GM10248 (cell line): ENCODE data around the gene CPN2.

Experiments
- CTCF ChIA-PET: fragments of 300-600 bp; sonication (Branson Sonifier 250); formaldehyde crosslinking; extraction: SDS; loops from one replicate; lab custom pipeline; 2021; ENCODE audit warnings: antibody characterized with exemption; lab: Yijun Ruan, JAX
- POLR2A ChIA-PET: fragments of 350-650 bp; sonication (Branson Sonifier 250); formaldehyde crosslinking; extraction: SDS; loops from one replicate; lab custom pipeline; 2020; ENCODE audit warnings: antibody characterized with exemption; lab: Yijun Ruan, JAX
- DNase-seq: peaks from one replicate; pipeline ENCODE4 v3.0.0; 2012; ENCODE audit errors: extremely low spot score
- TF ChIP-seq, protein P1 (sequence below): IDR thresholded peaks from 2 replicates; pipeline ENCODE4 v1.5.1; 2012; ENCODE audit warnings: mild to moderate bottlenecking, low read depth; ENCODE audit errors: extremely low read depth, missing control alignments, control extremely low read depth

Gene CPN2, protein sequence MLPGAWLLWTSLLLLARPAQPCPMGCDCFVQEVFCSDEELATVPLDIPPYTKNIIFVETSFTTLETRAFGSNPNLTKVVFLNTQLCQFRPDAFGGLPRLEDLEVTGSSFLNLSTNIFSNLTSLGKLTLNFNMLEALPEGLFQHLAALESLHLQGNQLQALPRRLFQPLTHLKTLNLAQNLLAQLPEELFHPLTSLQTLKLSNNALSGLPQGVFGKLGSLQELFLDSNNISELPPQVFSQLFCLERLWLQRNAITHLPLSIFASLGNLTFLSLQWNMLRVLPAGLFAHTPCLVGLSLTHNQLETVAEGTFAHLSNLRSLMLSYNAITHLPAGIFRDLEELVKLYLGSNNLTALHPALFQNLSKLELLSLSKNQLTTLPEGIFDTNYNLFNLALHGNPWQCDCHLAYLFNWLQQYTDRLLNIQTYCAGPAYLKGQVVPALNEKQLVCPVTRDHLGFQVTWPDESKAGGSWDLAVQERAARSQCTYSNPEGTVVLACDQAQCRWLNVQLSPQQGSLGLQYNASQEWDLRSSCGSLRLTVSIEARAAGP

DNA sequence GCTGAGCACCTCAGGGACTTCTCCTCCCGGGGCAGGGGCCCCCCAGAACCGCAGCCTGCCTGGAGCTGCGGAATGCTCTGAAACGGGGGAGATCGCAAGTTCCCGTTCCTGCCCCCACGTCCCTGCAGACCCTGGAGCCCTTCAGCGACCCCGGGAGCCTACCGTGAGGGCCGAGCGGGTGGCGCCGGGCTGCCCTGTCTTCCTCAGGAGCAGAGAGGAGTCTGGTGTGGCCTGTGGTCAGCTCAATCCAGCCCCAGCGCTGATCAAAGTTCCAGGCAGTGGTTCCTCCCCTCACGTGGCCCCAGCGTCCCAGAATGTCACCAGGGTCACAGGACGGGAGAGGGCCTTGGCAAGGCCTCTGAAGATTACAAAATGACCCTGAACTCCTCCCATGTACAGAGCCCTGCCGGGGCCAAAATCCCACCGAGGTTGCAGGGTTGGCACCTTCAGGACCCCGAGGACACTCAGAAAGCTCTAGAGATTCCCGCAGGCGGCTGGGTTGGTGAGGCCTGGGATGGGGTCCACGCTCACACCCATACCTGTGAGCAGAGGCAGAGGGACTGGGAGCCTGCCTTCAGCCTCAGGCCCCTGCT, at the start of gene CPN2:
Gene CPN2 (minus strand): TSS at position 249 of the 593 bp plus-strand sequence. CDS start 8,626 bp downstream, outside the sequence.
- POLR2A ChIA-PET, result no interaction called here
- no peak for DNase-seq
- TF ChIP-seq, protein P1, sequence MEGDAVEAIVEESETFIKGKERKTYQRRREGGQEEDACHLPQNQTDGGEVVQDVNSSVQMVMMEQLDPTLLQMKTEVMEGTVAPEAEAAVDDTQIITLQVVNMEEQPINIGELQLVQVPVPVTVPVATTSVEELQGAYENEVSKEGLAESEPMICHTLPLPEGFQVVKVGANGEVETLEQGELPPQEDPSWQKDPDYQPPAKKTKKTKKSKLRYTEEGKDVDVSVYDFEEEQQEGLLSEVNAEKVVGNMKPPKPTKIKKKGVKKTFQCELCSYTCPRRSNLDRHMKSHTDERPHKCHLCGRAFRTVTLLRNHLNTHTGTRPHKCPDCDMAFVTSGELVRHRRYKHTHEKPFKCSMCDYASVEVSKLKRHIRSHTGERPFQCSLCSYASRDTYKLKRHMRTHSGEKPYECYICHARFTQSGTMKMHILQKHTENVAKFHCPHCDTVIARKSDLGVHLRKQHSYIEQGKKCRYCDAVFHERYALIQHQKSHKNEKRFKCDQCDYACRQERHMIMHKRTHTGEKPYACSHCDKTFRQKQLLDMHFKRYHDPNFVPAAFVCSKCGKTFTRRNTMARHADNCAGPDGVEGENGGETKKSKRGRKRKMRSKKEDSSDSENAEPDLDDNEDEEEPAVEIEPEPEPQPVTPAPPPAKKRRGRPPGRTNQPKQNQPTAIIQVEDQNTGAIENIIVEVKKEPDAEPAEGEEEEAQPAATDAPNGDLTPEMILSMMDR, result no peak
- CTCF ChIA-PET, result no interaction called here

DNA sequence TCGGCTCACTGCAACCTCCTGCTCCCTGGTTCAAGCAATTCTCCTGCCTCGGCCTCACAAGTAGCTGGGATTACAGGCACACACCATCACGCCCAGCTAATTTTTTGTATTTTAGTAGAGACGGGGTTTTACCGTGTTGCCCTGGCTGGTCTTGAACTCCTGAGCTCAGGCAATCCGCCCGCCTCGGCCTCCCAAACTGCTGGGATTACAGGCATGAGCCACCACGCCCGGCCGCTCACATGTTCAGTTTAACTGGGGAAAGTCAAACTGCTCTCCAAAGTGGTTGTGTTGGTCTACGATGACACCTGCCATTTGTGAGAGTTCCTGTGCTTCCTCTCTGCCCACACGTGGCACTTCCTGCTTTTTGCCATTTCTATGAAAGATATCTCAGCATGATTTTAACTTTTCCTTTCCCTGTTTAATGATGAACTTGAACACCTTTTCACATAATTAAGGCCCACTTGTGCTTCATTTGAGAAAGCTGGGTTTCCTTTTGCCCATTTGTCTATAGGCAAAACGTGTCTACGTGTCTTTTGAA, 48.8 kb upstream of the CPN2 start:
- ChIA-PET CTCF (no interaction called here), POLR2A (no interaction called here)
- TF ChIP-seq, protein P1, result no peak
- DNase-seq, result no peak

DNA sequence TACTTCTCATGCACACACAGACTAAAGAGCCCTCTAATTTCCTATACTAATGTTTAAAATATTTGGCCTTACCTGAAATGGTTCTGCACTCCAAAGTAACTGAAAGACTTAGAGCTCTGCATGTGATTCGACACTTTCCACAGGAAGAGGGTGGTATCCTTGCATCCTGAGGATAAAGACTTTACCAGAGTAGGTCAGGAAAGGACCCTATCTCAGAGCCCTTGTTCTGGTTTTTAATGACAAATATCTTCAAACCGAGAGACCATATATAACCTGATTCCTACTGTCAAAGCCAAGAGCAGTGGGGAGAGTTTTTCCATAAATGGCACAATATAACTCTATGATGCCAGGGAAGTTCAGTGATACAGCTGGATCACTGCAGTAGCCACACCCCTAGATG, 48.0 kb upstream of the CPN2 start, which contains the start of gene GP5:
Gene GP5 (minus strand): TSS at position 101 of the 400 bp plus-strand sequence. CDS start 984 bp downstream, outside the sequence.
- TF ChIP-seq, protein P1, result no peak
- DNase-seq, result no peak
- ChIA-PET CTCF (interaction anchor here (3.0 kb wide), 1 partner anchor 55 kb away, joined by 12 read pairs; no protein-coding TSS in a partner anchor), POLR2A (no interaction called here)

DNA sequence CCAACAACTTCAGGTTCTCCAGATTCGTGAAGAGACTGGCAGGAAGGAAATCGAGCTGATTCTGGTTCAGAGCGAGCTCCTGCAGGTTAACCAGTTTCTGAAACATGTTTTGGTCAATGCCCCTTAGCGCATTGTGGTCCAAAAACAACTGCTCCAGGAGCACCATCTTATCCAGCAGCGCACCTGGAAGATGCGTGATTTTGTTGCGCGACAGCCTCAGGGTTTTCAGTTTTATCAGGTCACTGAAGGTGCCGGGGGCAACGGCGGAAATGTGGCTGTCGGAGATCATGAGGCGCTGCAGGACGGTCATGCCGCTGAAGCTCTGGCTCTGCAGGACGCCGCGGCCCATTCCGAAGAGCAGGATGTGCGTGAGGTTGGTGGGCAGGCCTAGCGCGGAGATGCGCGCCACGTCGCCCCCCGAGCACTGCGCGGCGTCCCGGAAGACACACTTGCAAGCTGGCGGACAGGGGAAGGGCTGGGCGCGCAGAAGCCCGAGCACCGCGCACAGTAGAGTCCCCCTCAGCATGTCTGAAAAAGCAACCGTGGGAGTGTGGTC, 46.7 kb upstream of the CPN2 start:
- TF ChIP-seq, protein P1, result no peak
- POLR2A ChIA-PET, result no interaction called here
- CTCF ChIA-PET, result interaction anchor here (1.1 to 5.1 kb wide), 3 partner anchors 8 to 61 kb away, joined by 3 to 26 read pairs (median 12); no protein-coding TSS in a partner anchor
- no peak for DNase-seq

DNA sequence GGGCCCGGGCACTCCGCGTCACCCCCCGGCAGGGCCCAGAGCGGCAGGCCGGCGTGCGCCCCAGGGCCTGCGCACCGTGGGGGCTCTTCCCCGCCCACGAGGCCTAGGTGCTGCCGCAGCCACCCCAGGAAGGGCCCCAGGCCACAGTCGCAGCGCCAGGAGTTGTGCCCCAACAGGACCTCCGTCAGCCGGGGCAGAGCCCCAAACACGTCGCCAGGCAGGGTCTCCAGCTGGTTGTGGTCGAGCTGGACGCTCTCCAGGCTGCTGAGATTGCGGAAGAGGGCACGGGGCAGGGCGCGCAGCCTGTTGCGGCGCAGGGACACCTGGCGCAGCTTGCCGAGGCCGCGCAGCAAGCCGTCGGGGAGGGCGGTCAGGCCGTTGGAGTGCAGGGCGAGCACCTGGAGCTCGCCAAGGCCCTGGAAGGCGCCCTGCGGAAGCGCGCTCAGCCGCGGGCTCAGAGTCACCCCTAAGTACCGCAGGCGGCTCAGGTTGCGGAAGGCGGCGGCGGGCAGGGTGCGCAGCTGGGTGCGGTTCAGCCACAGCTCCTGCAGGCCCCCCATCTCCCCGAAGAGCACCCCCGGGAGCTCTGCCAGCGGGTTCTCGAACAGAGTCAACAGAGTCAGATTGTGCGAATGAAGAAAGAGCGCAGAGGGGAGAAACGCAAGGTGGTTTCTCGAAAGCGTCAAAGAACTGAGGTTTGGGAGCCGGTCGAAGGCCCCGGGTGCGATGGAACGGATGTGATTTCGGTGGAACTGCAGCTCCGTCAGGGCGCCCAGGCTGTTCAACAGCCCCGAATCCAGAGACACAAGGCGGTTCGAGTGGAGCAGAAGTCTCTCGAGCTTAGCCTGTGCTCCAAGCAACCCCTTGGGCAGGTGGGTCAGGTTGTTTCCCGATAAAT, 46.0 kb upstream of the CPN2 start:
- TF ChIP-seq, protein P1, result no peak
- POLR2A ChIA-PET, result interaction anchor here (0.6 kb wide), 1 partner anchor 266 kb away, joined by 3 read pairs; no protein-coding TSS in a partner anchor

More for the DNA sequence above, 46.0 kb upstream of the CPN2 start:
- CTCF ChIA-PET, result interaction anchor here (0.8 to 5.1 kb wide), 7 partner anchors 9 to 616 kb away, joined by 3 to 26 read pairs (median 3); partner anchors contain the start of gene LSG1
- DNase-seq, result no peak
